Measurements from ENCODE around the gene C1QTNF6.

DNA sequence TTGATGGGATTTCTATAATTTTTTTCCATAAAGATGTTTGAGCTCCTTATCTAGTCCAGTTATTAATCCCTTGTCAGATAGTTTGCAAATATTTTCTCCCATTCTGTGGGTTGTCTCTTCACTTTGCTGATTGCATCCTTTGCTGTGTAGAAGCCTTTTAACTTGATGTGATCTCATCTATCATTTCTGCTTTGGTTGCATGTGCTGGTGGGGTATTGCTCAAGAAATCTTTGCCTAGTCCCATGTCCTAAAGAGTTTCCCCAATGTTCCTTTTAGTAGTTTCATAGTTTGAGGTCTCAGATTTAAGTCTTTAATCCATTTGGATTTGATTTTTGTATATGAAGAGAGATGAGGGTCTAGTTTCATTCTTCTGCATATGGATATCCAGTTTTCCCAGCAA is 36.6 kb downstream of the C1QTNF6 start:
- TF ChIP-seq, protein P1, sequence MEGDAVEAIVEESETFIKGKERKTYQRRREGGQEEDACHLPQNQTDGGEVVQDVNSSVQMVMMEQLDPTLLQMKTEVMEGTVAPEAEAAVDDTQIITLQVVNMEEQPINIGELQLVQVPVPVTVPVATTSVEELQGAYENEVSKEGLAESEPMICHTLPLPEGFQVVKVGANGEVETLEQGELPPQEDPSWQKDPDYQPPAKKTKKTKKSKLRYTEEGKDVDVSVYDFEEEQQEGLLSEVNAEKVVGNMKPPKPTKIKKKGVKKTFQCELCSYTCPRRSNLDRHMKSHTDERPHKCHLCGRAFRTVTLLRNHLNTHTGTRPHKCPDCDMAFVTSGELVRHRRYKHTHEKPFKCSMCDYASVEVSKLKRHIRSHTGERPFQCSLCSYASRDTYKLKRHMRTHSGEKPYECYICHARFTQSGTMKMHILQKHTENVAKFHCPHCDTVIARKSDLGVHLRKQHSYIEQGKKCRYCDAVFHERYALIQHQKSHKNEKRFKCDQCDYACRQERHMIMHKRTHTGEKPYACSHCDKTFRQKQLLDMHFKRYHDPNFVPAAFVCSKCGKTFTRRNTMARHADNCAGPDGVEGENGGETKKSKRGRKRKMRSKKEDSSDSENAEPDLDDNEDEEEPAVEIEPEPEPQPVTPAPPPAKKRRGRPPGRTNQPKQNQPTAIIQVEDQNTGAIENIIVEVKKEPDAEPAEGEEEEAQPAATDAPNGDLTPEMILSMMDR (conservative IDR thresholded peaks at IDR 0.05): no peak
- TF ChIP-seq EZH2 (IDR thresholded peaks at IDR 0.05; ENCODE audit: low read depth): no peak

Measured in PC-9 (cell line).